Measurements from ENCODE around the gene ELMO1. TPM values are rescaled to one million over a fixed set of nuclear protein-coding genes. Genes with fewer than 3 reads are reported as not detected.
A peak's percentile ranks its signal among the peaks of the same experiment; 100 is the strongest.

Gene ELMO1
- total RNA-seq, 1 experiment from 2014 or later: 7.8 TPM

GRCh38 chr7:37352974-37353948, 95.4 kb downstream of the ELMO1 start:
- no CpG with 5 or more reads among the region's 32 CpGs for WGBS (ENCODE audit: extremely low coverage, insufficient read length, low lambda C conversion rate)
- Histone ChIP-seq H3T11ph (ENCODE audit: low read length) (no peak overlapping the region), H3K14ac (ENCODE audit: insufficient read depth, low read length) (no peak overlapping the region), H3K9ac (ENCODE audit: extremely low read depth, insufficient read length, low read length) (no peak overlapping the region), H3K56ac (ENCODE audit: insufficient read length, low read depth, low read length) (no peak overlapping the region), H2BK15ac (ENCODE audit: low read depth, low read length) (no peak overlapping the region), H3K23ac (ENCODE audit: insufficient read length, low read depth, low read length) (no peak overlapping the region), H2AFZ (ENCODE audit: low read length) (no peak overlapping the region), H4K91ac (ENCODE audit: insufficient read length, low read depth, low read length) (no peak overlapping the region), H3K4me1 (ENCODE audit: insufficient read depth, low read length) (0 out of 2 replicates have a peak, but pooled peaks cover 2% of the 10 kb centered on the region), H4K8ac (replicated peaks; ENCODE audit: insufficient read length, low read depth, low read length) (no peak overlapping the region), H3K79me2 (ENCODE audit: insufficient read depth, low read length) (no peaks in the 10 kb centered on the region), H2BK12ac (ENCODE audit: insufficient read length, low read depth, low read length) (no peak overlapping the region), H3K4ac (ENCODE audit: low read depth, low read length) (no peak overlapping the region), H3K79me1 (ENCODE audit: insufficient read depth, low read depth, low read length, poor library complexity, severe bottlenecking) (no peaks in the 10 kb centered on the region), H3K4me2 (ENCODE audit: insufficient read depth, insufficient read length, low read length) (no peak overlapping the region), H4K20me1 (ENCODE audit: control insufficient read depth, insufficient read depth, insufficient read length) (no peaks in the 10 kb centered on the region), H2BK20ac (ENCODE audit: low read depth, low read length, poor library complexity, severe bottlenecking) (no peak overlapping the region), H3K27ac (ENCODE audit: insufficient read length, low read depth, low read length) (no peak overlapping the region), H3K27me3 (ENCODE audit: insufficient read depth, low read length) (no peaks in the 10 kb centered on the region), H2AK5ac (ENCODE audit: insufficient read length, low read length) (no peak overlapping the region), H3K18ac (ENCODE audit: insufficient read length, low read depth, low read length) (no peak overlapping the region), H2BK120ac (ENCODE audit: low read depth, low read length, poor library complexity, severe bottlenecking) (no peak overlapping the region), H3K23me2 (ENCODE audit: insufficient read length, low read depth, low read length, poor library complexity, severe bottlenecking) (no peaks in the 10 kb centered on the region), H4K5ac (ENCODE audit: insufficient read length, low read depth, low read length) (no peak overlapping the region), H3K9me3 (ENCODE audit: control insufficient read depth, low read depth, low read length) (no peaks in the 10 kb centered on the region), H2BK5ac (ENCODE audit: insufficient read length, low read length) (no peak overlapping the region)
- Mint-ChIP-seq H3K4me1 (peaks cover 24 to 30% of the 10 kb centered on the region in 2 experiments), H3K27me3 (ENCODE audit: low read depth) (no peaks in the 10 kb centered on the region), H3K4me3 (no peak overlapping the region), H3K9me3 (no peaks in the 10 kb centered on the region), H3K36me3 (ENCODE audit: insufficient read depth in 1 of 3, low read depth in 3 of 3) (peaks cover 0 to 2% (median 0%) of the 10 kb centered on the region in 3 experiments; a peak in 1 of 7 replicates), H3K27ac (0 out of 7 replicates have a peak overlapping the region, but pooled peaks of 2 of the 3 experiments have one; percentile 3 to 23)
- peak; percentile 60 for DNase-seq
- TF ChIP-seq CTCF (conservative IDR thresholded peaks at IDR 0.05): peak; percentile 65
